AG04450 (cell line): ENCODE data around the gene DUOXA2. TPM values are rescaled to one million over a fixed set of nuclear protein-coding genes. Genes with fewer than 3 reads are reported as not detected.
A peak's percentile ranks its signal among the peaks of the same experiment; 100 is the strongest.
"Not testable (repeated sequence)": the region's sequence is repeated elsewhere in the genome, so short reads cannot be mapped to it uniquely, and the experiment has no call there.

Source experiments
- CTCF ChIA-PET: fragments of 300-600, 350-600 bp; formaldehyde crosslinking; extraction: SDS; loops from one replicate; lab custom pipeline; 2022; ENCODE audit warnings: antibody characterized with exemption, inconsistent platforms; lab: Charles Lee
- POLR2A ChIA-PET: fragments of 350-600 bp; formaldehyde crosslinking; extraction: SDS; loops from one replicate; lab custom pipeline; 2021; ENCODE audit warnings: antibody characterized with exemption, inconsistent platforms; lab: Yijun Ruan, JAX
- DNase-seq: peaks from one replicate; pipeline ENCODE4 v3.0.0-alpha.2; 2011; ENCODE audit warnings: low read depth, low spot score
- H3K27ac ChIP-seq: one replicate; pipeline ENCODE4 v1.5.1; 2012; ENCODE audit warnings: low read depth, low read length, control low read depth
- H3K27me3 ChIP-seq: one replicate; pipeline ENCODE4 v1.6.0; 2012; ENCODE audit warnings: low read length; ENCODE audit not compliant: control insufficient read depth, insufficient read depth
- H3K4me3 ChIP-seq: 2 replicates; pipeline ENCODE4 v1.5.1; 2011; ENCODE audit warnings: mild to moderate bottlenecking, low read depth, low read length, control low read depth
- H3K9me3 ChIP-seq: 2 replicates; pipeline ENCODE4 v1.5.1; 2012; ENCODE audit warnings: low read length; ENCODE audit not compliant: control insufficient read depth, insufficient read depth
- CTCF ChIP-seq: IDR thresholded peaks from 2 replicates; pipeline ENCODE4 v1.5.1; 2011; ENCODE audit warnings: low read depth, low read length, control low read depth, inconsistent platforms
- polyA minus RNA-seq: library from RNA; depleted of rRNA, polyadenylated mRNA; stranded (reverse); fragments of >200 nt; gene quantifications from 2 replicates; pipeline ENCODE4 v1.2.3, GENCODE V29; 2011; rRNA and poly(A)+ RNA removed
- polyA plus RNA-seq: library from polyadenylated mRNA; depleted of rRNA; stranded (reverse); fragments of >200 nt; gene quantifications from 2 replicates; pipeline ENCODE4 v1.2.3, GENCODE V29; 2011; rRNA removed

DUOXA2 gene
- not detected in 2 replicates for polyA plus RNA-seq
- not detected in 2 replicates for polyA minus RNA-seq

GRCh38 chr15:45114076-45114750 is at the start of gene DUOXA2, which contains the start of gene DUOX2:
Gene DUOXA2, plus strand, starts transcription at chr15:45114326. Its CDS starts 280 bp downstream, at chr15:45114606.
Gene DUOX2, minus strand, starts transcription at chr15:45114172. Its CDS starts 761 bp downstream, at chr15:45113411.
- Histone ChIP-seq H3K27ac (no peak within 1 kb of the TSS), H3K9me3 (no peaks in the 10 kb centered on the region; the same call in 1 of the 2 replicates), H3K27me3 (peaks cover 80% of the 10 kb centered on the region), H3K4me3 (no peak within 1 kb of the TSS)
- TF ChIP-seq CTCF: no peak
- POLR2A ChIA-PET: no interaction called here
- CTCF ChIA-PET: interaction anchor here (1.0 to 1.3 kb wide), 2 partner anchors 13 to 84 kb away, joined by 3 read pairs; no protein-coding TSS in a partner anchor
- no peak for DNase-seq

GRCh38 chr15:45064386-45064785 is 49.7 kb upstream of the DUOXA2 start:
- H3K27me3 ChIP-seq: no peaks in the 10 kb centered on the region
- no peak for TF ChIP-seq CTCF
- no peak overlapping the region for H3K27ac ChIP-seq
- ChIA-PET CTCF (interaction anchor here (0.7 kb wide), 1 partner anchor 34 kb away, joined by 3 read pairs; no protein-coding TSS in a partner anchor), POLR2A (no interaction called here)
- peak; percentile 6 for DNase-seq
- no peaks in the 10 kb centered on the region for H3K9me3 ChIP-seq
- H3K4me3 ChIP-seq: no peak overlapping the region

GRCh38 chr15:45069942-45070360 is 44.2 kb upstream of the DUOXA2 start:
- DNase-seq, H3K9me3 ChIP-seq, CTCF ChIA-PET, H3K4me3 ChIP-seq, H3K27ac ChIP-seq, H3K27me3 ChIP-seq, POLR2A ChIA-PET: not testable (repeated sequence)

- POLR2A ChIA-PET, H3K9me3 ChIP-seq, DNase-seq, H3K27me3 ChIP-seq, H3K27ac ChIP-seq, CTCF ChIA-PET, H3K4me3 ChIP-seq: not testable (repeated sequence)
Measured at GRCh38 chr15:45073602-45074001, 40.5 kb upstream of the DUOXA2 start.

- POLR2A ChIA-PET, H3K27ac ChIP-seq, H3K27me3 ChIP-seq, DNase-seq, CTCF ChIA-PET, H3K4me3 ChIP-seq, H3K9me3 ChIP-seq: not testable (repeated sequence)
Measured at GRCh38 chr15:45075440-45076320, 38.4 kb upstream of the DUOXA2 start.

GRCh38 chr15:45077391-45077790 is 36.7 kb upstream of the DUOXA2 start:
- H3K27ac ChIP-seq, DNase-seq, CTCF ChIA-PET, POLR2A ChIA-PET, H3K27me3 ChIP-seq, H3K9me3 ChIP-seq, H3K4me3 ChIP-seq: not testable (repeated sequence)

- CTCF ChIA-PET: interaction anchor here (1.0 kb wide), 1 partner anchor 42 kb away, joined by 3 read pairs; no protein-coding TSS in a partner anchor
- H3K9me3 ChIP-seq, H3K4me3 ChIP-seq, H3K27me3 ChIP-seq, H3K27ac ChIP-seq, POLR2A ChIA-PET, DNase-seq: not testable (repeated sequence)
Measured at GRCh38 chr15:45079201-45079600, 34.9 kb upstream of the DUOXA2 start.

GRCh38 chr15:45079628-45080246 is 34.4 kb upstream of the DUOXA2 start:
- DNase-seq, CTCF ChIA-PET, H3K9me3 ChIP-seq, H3K27me3 ChIP-seq, H3K27ac ChIP-seq, POLR2A ChIA-PET, H3K4me3 ChIP-seq: not testable (repeated sequence)

- H3K27me3 ChIP-seq, POLR2A ChIA-PET, H3K4me3 ChIP-seq, H3K27ac ChIP-seq, DNase-seq, H3K9me3 ChIP-seq: not testable (repeated sequence)
- CTCF ChIA-PET: interaction anchor here (1.5 kb wide), 1 partner anchor 38 kb away, joined by 10 read pairs; no protein-coding TSS in a partner anchor
Measured at GRCh38 chr15:45080593-45080992, 33.5 kb upstream of the DUOXA2 start.
